HepG2 (cell line): Measurements from ENCODE around the gene CDC34. TPM values are rescaled to one million over a fixed set of nuclear protein-coding genes. Genes with fewer than 3 reads are reported as not detected.

Source experiments
- CHD2 ChIP-seq: IDR thresholded peaks from 2 replicates; pipeline ENCODE4 v1.6.1; 2011; ENCODE audit warnings: low read depth, low read length, improper control_type of control experiment
- DRAP1 ChIP-seq: IDR thresholded peaks from 2 replicates; pipeline ENCODE4 v1.6.1; 2016; ENCODE audit warnings: missing genetic modification reagents, missing compliant biosample characterization
- HNF1B ChIP-seq: sonication (generic); formaldehyde crosslinking; IDR thresholded peaks from 2 replicates; pipeline ENCODE4 v1.5.1; 2020; ENCODE audit warnings: mild to moderate bottlenecking, moderate library complexity, missing genetic modification reagents
- NR2C2 ChIP-seq: sonication (generic); formaldehyde crosslinking; IDR thresholded peaks from 2 replicates; pipeline ENCODE4 v1.4.0; 2020; ENCODE audit warnings: missing genetic modification reagents, mild to moderate bottlenecking, moderate library complexity, borderline replicate concordance
- PHF21A ChIP-seq: sonication (generic); formaldehyde crosslinking; IDR thresholded peaks from 2 replicates; pipeline ENCODE4 v1.5.0; 2020; ENCODE audit warnings: mild to moderate bottlenecking, missing genetic modification reagents
- POLR2G ChIP-seq: fragments of 200-400 bp; formaldehyde crosslinking; IDR thresholded peaks from 2 replicates; pipeline ENCODE4 v1.6.1; 2018; ENCODE audit warnings: mild to moderate bottlenecking, low read depth, low read length, moderate library complexity
- PPARG ChIP-seq: conservative IDR thresholded peaks from 2 replicates; pipeline ENCODE4 v1.6.1; 2016; ENCODE audit warnings: missing biosample characterization, missing genetic modification reagents
- PRDM10 ChIP-seq: sonication (generic); formaldehyde crosslinking; IDR thresholded peaks from 2 replicates; pipeline ENCODE4 v1.4.0; 2020; ENCODE audit warnings: low read depth, missing genetic modification reagents
- SRSF1 ChIP-seq: fragments of 200-400 bp; formaldehyde crosslinking; optimal IDR thresholded peaks from 2 replicates; pipeline ENCODE3; 2017; ENCODE audit warnings: mild to moderate bottlenecking, low read depth, low read length, moderate library complexity
- ZBTB21 ChIP-seq: sonication (generic); formaldehyde crosslinking; IDR thresholded peaks from 2 replicates; pipeline ENCODE4 v1.4.0; 2020; ENCODE audit warnings: missing genetic modification reagents
- ZBTB34 ChIP-seq: sonication (generic); formaldehyde crosslinking; IDR thresholded peaks from 2 replicates; pipeline ENCODE4 v1.8.0; 2022; ENCODE audit warnings: mild to moderate bottlenecking, missing genetic modification reagents
- ZNF256 ChIP-seq: sonication (generic); formaldehyde crosslinking; conservative IDR thresholded peaks from 2 replicates; pipeline ENCODE4 v1.4.0; 2020; ENCODE audit warnings: missing genetic modification reagents
- ZNF562 ChIP-seq: sonication (generic); formaldehyde crosslinking; IDR thresholded peaks from 2 replicates; pipeline ENCODE4 v1.8.0; 2022; ENCODE audit warnings: missing genetic modification reagents, borderline replicate concordance
- ZNF607 ChIP-seq: sonication (generic); formaldehyde crosslinking; IDR thresholded peaks from 2 replicates; pipeline ENCODE4 v1.5.1; 2020; ENCODE audit warnings: missing genetic modification reagents, mild to moderate bottlenecking, borderline replicate concordance
- ZNF687 ChIP-seq: sonication (generic); formaldehyde crosslinking; IDR thresholded peaks from 2 replicates; pipeline ENCODE4 v1.5.1; 2020; ENCODE audit warnings: mild to moderate bottlenecking, missing genetic modification reagents, moderate library complexity
- ZNF713 ChIP-seq: sonication (generic); formaldehyde crosslinking; IDR thresholded peaks from 2 replicates; pipeline ENCODE4 v1.4.0; 2020; ENCODE audit warnings: mild to moderate bottlenecking, missing genetic modification reagents
- ZSCAN22 ChIP-seq: sonication (generic); formaldehyde crosslinking; IDR thresholded peaks from 2 replicates; pipeline ENCODE4 v1.4.0; 2020; ENCODE audit warnings: mild to moderate bottlenecking, missing genetic modification reagents
- ZSCAN29 ChIP-seq: sonication (generic); formaldehyde crosslinking; conservative IDR thresholded peaks from 2 replicates; pipeline ENCODE4 v1.4.0; 2020; ENCODE audit warnings: mild to moderate bottlenecking, missing genetic modification reagents
- polyA plus RNA-seq, 8 experiments: library from polyadenylated mRNA; depleted of rRNA in 3 of 8; stranded (reverse) in 7 of 8; unstranded in 1 of 8; fragments of >200 nt; fragmentation: Illumina TruSeq in 4 of 8; extraction: Trizol in 4 of 8; gene quantifications; 2 replicates each; pipeline versions ENCODE4 v1.2.1 to v1.2.3, GENCODE V29; 2011 to 2016; ENCODE audit warnings: low read depth in 4 of 8, missing spikeins in 1 of 8, mixed read lengths in 1 of 8; ENCODE audit not compliant: insufficient read depth in 1 of 8
- total RNA-seq, 5 experiments: library from RNA; depleted of rRNA; stranded (reverse); fragments of >200 nt; fragmentation: Illumina TruSeq; extraction: Trizol; gene quantifications; 2 replicates each; pipeline ENCODE4 v1.2.3, GENCODE V29; 2016; ENCODE audit warnings: low read depth in 1 of 5

CDC34 gene
- total and polyA plus RNA-seq, 2 of the 13 experiments (the other 11 are each of a cell fraction or from before 2014, with no cell fraction given) = 138 to 150 TPM

GRCh38 chr19:485583-486236 lies 45.9 kb upstream of the CDC34 start (continued):
- peak; percentile 85 for TF ChIP-seq ZNF687 (CRISPR knock-in tag)
- no peak for TF ChIP-seq PPARG (CRISPR knock-in tag)
- peak; percentile 69 for TF ChIP-seq POLR2G
- no peak for TF ChIP-seq PHF21A
- TF ChIP-seq PRDM10 (CRISPR knock-in tag) = peak; percentile 70
- no peak for TF ChIP-seq ZBTB34 (CRISPR knock-in tag)
- TF ChIP-seq CHD2 = no peak
- TF ChIP-seq ZNF562 (CRISPR knock-in tag) = no peak
- TF ChIP-seq ZNF256 (CRISPR knock-in tag) = no peak
- peak; percentile 42; the same call in 1 of the 2 replicates for TF ChIP-seq HNF1B (CRISPR knock-in tag)
- TF ChIP-seq ZBTB21 (CRISPR knock-in tag) = no peak; the same call in 1 of the 2 replicates
- TF ChIP-seq SRSF1 = no peak
- TF ChIP-seq ZSCAN22 (CRISPR knock-in tag) = no peak
- TF ChIP-seq NR2C2 (CRISPR knock-in tag) = no peak; the same call in 1 of the 2 replicates
- 0 out of 2 replicates have a peak, but pooled peaks have one; percentile 49 for TF ChIP-seq DRAP1
- no peak for TF ChIP-seq ZNF713 (CRISPR knock-in tag)
- TF ChIP-seq ZSCAN29 (CRISPR knock-in tag) = no peak
- TF ChIP-seq ZNF607 = no peak
